Activated naive CD4-positive, alpha-beta T cell treated with anti-CD3 and anti-CD28 coated beads for 36 hours (primary cell): ENCODE measurements around the gene RNF126. TPM values are rescaled to one million over a fixed set of nuclear protein-coding genes. Genes with fewer than 3 reads are reported as not detected.
"Not testable (repeated sequence)": the region's sequence is repeated elsewhere in the genome, so short reads cannot be mapped to it uniquely, and the experiment has no call there.

Experiments
- CTCF ChIA-PET: fragments of 350-600 bp; sonication (Branson Sonifier 250); formaldehyde crosslinking; loops from one replicate; lab custom pipeline; 2021; ENCODE audit warnings: antibody characterized with exemption; lab: Charles Lee
- DNase-seq: peaks from one replicate; pipeline ENCODE4 v3.0.0-alpha.2; 2020
- H3K27ac Mint-ChIP-seq: one replicate; pipeline ENCODE4 v1.8.0; 2021; ENCODE audit warnings: mild to moderate bottlenecking, mixed read lengths
- H3K27me3 Mint-ChIP-seq: one replicate; pipeline ENCODE4 v1.8.0; 2021; ENCODE audit warnings: low read depth, mixed read lengths
- H3K36me3 Mint-ChIP-seq: one replicate; pipeline ENCODE4 v1.8.0; 2021; ENCODE audit warnings: low read depth, mixed read lengths
- H3K4me1 Mint-ChIP-seq: one replicate; pipeline ENCODE4 v1.8.0; 2021; ENCODE audit warnings: low read depth, mixed read lengths
- H3K4me3 Mint-ChIP-seq: one replicate; pipeline ENCODE4 v1.8.0; 2021; ENCODE audit warnings: mild to moderate bottlenecking, moderate library complexity, mixed read lengths
- H3K9me3 Mint-ChIP-seq: one replicate; pipeline ENCODE4 v1.8.0; 2021; ENCODE audit warnings: mixed read lengths
- intact Hi-C: fragments of 100-400 bp; cut with micrococcal nuclease; formaldehyde crosslinking; loops from one replicate; pipeline ENCODE4 v1.15.1; 2023
- total RNA-seq, 2 experiments: library from RNA; stranded (reverse); gene quantifications; one replicate each; pipeline ENCODE4 v1.2.3, GENCODE V29; 2021

The RNF126 gene
- total RNA-seq, 2 experiments from 2014 or later, result 99.5 to 108 TPM

GRCh38 chr19:698529-698928 is 35.5 kb upstream of the RNF126 start:
- H3K4me1 Mint-ChIP-seq, intact Hi-C loops, H3K27ac Mint-ChIP-seq, H3K9me3 Mint-ChIP-seq, H3K4me3 Mint-ChIP-seq, H3K36me3 Mint-ChIP-seq, DNase-seq: not testable (repeated sequence)
- CTCF ChIA-PET, result interaction anchor here (0.7 to 1.6 kb wide), 2 partner anchors 42 to 382 kb away, joined by 3 read pairs; no protein-coding TSS in a partner anchor
- H3K27me3 Mint-ChIP-seq, result peaks cover 28% of the 10 kb centered on the region

GRCh38 chr19:695352-695949 is 32.4 kb upstream of the RNF126 start, which contains the start of gene PRSS57:
Gene PRSS57 (minus strand): TSS chr19:695452. CDS start chr19:695430, 22 bp downstream.
- Mint-ChIP-seq H3K4me1 (no peaks in the 10 kb centered on the region), H3K9me3 (no peaks in the 10 kb centered on the region), H3K36me3 (no peaks in the 10 kb centered on the region), H3K27me3 (peaks cover 20% of the 10 kb centered on the region), H3K4me3 (no peak within 1 kb of the TSS), H3K27ac (no peak within 1 kb of the TSS)
- intact Hi-C loops, result no loop called here
- CTCF ChIA-PET, result no interaction called here
- DNase-seq, result no peak

- no peak overlapping the region for H3K4me3 Mint-ChIP-seq
These were observed 31.7 kb upstream of the RNF126 start for GRCh38 chr19:694481-695351.

GRCh38 chr19:690203-690602 is 27.2 kb upstream of the RNF126 start:
- Mint-ChIP-seq H3K27me3 (peaks cover 6% of the 10 kb centered on the region), H3K4me3 (no peak overlapping the region), H3K27ac (no peak overlapping the region), H3K36me3 (no peaks in the 10 kb centered on the region), H3K4me1 (no peaks in the 10 kb centered on the region), H3K9me3 (no peaks in the 10 kb centered on the region)
- CTCF ChIA-PET, result interaction anchor here (0.6 kb wide), 2 partner anchors 94 to 112 kb away, joined by 3 read pairs; no protein-coding TSS in a partner anchor
- DNase-seq, result no peak
- intact Hi-C loops, result no loop called here

More at GRCh38 chr19:694481-695351, 31.7 kb upstream of the RNF126 start:
- no peak overlapping the region for H3K27ac Mint-ChIP-seq
- no peaks in the 10 kb centered on the region for H3K9me3 Mint-ChIP-seq
- H3K27me3 Mint-ChIP-seq, result peaks cover 20% of the 10 kb centered on the region
- CTCF ChIA-PET, result no interaction called here
- no peak for DNase-seq
- no peaks in the 10 kb centered on the region for H3K4me1 Mint-ChIP-seq
- intact Hi-C loops, result no loop called here
- H3K36me3 Mint-ChIP-seq, result no peaks in the 10 kb centered on the region

- CTCF ChIA-PET, result no interaction called here
- no peaks in the 10 kb centered on the region for H3K4me1 Mint-ChIP-seq
- intact Hi-C loops, result no loop called here
- H3K27ac Mint-ChIP-seq, result no peak overlapping the region
- H3K36me3 Mint-ChIP-seq, result no peaks in the 10 kb centered on the region
- H3K27me3 Mint-ChIP-seq, result no peaks in the 10 kb centered on the region
- no peaks in the 10 kb centered on the region for H3K9me3 Mint-ChIP-seq
- no peak for DNase-seq
- H3K4me3 Mint-ChIP-seq, result no peak overlapping the region
These were observed 26.0 kb upstream of the RNF126 start for GRCh38 chr19:688992-689391.

- H3K27ac Mint-ChIP-seq, result no peak overlapping the region
- H3K36me3 Mint-ChIP-seq, result no peaks in the 10 kb centered on the region
- no peaks in the 10 kb centered on the region for H3K9me3 Mint-ChIP-seq
These were observed 25.2 kb upstream of the RNF126 start for GRCh38 chr19:688214-688613.

GRCh38 chr19:687569-688166 is 24.7 kb upstream of the RNF126 start:
- H3K9me3 Mint-ChIP-seq, result no peaks in the 10 kb centered on the region
- CTCF ChIA-PET, result interaction anchor here (1.1 kb wide), 1 partner anchor 47 kb away, joined by 3 read pairs; no protein-coding TSS in a partner anchor
- no peaks in the 10 kb centered on the region for H3K27me3 Mint-ChIP-seq
- no peak overlapping the region for H3K27ac Mint-ChIP-seq
- H3K4me3 Mint-ChIP-seq, result no peak overlapping the region
- intact Hi-C loops, result no loop called here
- H3K36me3 Mint-ChIP-seq, result no peaks in the 10 kb centered on the region
- no peaks in the 10 kb centered on the region for H3K4me1 Mint-ChIP-seq
- DNase-seq, result no peak

More at GRCh38 chr19:688214-688613, 25.2 kb upstream of the RNF126 start:
- Mint-ChIP-seq H3K27me3 (no peaks in the 10 kb centered on the region), H3K4me3 (no peak overlapping the region), H3K4me1 (no peaks in the 10 kb centered on the region)
- no peak for DNase-seq
- intact Hi-C loops, result no loop called here
- CTCF ChIA-PET, result no interaction called here

GRCh38 chr19:686589-687297 is 23.7 kb upstream of the RNF126 start:
- Mint-ChIP-seq H3K9me3 (no peaks in the 10 kb centered on the region), H3K27me3 (no peaks in the 10 kb centered on the region), H3K27ac (no peak overlapping the region), H3K4me3 (no peak overlapping the region), H3K36me3 (no peaks in the 10 kb centered on the region), H3K4me1 (no peaks in the 10 kb centered on the region)
- DNase-seq, result no peak
- CTCF ChIA-PET, result interaction anchor here (0.6 to 1.1 kb wide), 2 partner anchors 48 to 1204 kb away, joined by 3 to 4 read pairs; no protein-coding TSS in a partner anchor
- intact Hi-C loops, result no loop called here

- Mint-ChIP-seq H3K27me3 (no peaks in the 10 kb centered on the region), H3K36me3 (no peaks in the 10 kb centered on the region), H3K27ac (no peak overlapping the region), H3K4me1 (peaks cover 2% of the 10 kb centered on the region), H3K9me3 (no peaks in the 10 kb centered on the region), H3K4me3 (no peak overlapping the region)
- intact Hi-C loops, result no loop called here
- CTCF ChIA-PET, result no interaction called here
- no peak for DNase-seq
These were observed 22.5 kb upstream of the RNF126 start for GRCh38 chr19:685454-685931.

GRCh38 chr19:682678-683320 is 19.8 kb upstream of the RNF126 start:
- intact Hi-C loops, result no loop called here
- no peak overlapping the region for H3K27ac Mint-ChIP-seq
- DNase-seq, result no peak
- no peaks in the 10 kb centered on the region for H3K9me3 Mint-ChIP-seq
- H3K36me3 Mint-ChIP-seq, result no peaks in the 10 kb centered on the region
- H3K27me3 Mint-ChIP-seq, result no peaks in the 10 kb centered on the region
- CTCF ChIA-PET, result interaction anchor here (2.1 kb wide), 1 partner anchor 54 kb away, joined by 4 read pairs; no protein-coding TSS in a partner anchor
- H3K4me1 Mint-ChIP-seq, result peaks cover 4% of the 10 kb centered on the region
- no peak overlapping the region for H3K4me3 Mint-ChIP-seq
